Activated CD4-positive, alpha-beta T cell treated with anti-CD3 and anti-CD28 coated beads, Interleukin-2, amount 50 U/mL, for 24 hours (primary cell): ENCODE data around the gene IVNS1ABP.
"Not testable (repeated sequence)": the region's sequence is repeated elsewhere in the genome, so short reads cannot be mapped to it uniquely, and the experiment has no call there.

ENCODE experiments used
- DNase-seq, 2 donors: peaks; one replicate each; pipeline ENCODE4 v3.0.0-alpha.2; 2020; ENCODE audit warnings: low read depth in 1 of 2, low spot score in 1 of 2

The IVNS1ABP gene

GRCh38 chr1:185334182-185334581 lies 17.1 kb upstream of the IVNS1ABP start:
- no peak for DNase-seq

DNA sequence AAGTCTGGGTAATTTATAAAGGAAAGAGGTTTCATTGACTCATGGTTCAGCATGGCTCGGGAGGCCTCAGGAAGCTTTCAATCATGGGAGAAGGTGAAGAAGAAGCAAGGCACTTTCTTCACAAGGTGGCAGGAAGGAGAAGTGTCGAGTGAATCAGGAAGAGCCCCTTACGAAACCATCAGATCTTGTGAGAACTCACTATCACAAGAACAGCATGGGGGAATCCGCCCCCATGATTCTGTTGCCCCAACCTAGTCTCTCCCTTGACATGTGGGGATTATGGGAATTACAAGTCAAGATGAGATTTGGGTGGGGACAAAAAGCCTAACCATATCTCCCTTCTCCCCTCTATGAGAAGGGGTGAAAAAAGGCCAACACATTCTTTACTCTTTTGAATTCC lies 11.2 kb upstream of the IVNS1ABP start:
- no peak for DNase-seq

GRCh38 chr1:185325413-185325812 lies 8.4 kb upstream of the IVNS1ABP start:
- no peak for DNase-seq

- no peak for DNase-seq
Observed at GRCh38 chr1:185324118-185324517, 7.1 kb upstream of the IVNS1ABP start.

DNA sequence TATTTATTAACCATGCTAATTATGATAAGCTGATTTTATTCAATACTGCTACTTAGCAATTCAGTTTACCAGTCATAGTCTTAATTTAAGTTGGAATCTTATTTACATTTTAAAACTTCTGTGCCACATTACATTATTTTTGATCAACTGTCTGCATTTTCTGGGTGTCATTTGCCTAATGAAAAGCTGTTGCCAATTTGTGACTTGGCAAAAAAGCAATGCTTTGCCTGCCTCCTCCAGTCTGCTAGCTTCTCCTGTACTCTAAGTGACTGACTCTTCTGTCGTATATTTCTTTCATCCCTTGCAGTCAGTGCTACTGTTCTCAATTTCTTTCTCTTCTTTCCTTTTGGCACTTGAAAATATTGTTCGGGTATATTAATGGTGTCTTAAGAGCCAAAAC lies 5.6 kb upstream of the IVNS1ABP start:
- DNase-seq, result no peak

DNA sequence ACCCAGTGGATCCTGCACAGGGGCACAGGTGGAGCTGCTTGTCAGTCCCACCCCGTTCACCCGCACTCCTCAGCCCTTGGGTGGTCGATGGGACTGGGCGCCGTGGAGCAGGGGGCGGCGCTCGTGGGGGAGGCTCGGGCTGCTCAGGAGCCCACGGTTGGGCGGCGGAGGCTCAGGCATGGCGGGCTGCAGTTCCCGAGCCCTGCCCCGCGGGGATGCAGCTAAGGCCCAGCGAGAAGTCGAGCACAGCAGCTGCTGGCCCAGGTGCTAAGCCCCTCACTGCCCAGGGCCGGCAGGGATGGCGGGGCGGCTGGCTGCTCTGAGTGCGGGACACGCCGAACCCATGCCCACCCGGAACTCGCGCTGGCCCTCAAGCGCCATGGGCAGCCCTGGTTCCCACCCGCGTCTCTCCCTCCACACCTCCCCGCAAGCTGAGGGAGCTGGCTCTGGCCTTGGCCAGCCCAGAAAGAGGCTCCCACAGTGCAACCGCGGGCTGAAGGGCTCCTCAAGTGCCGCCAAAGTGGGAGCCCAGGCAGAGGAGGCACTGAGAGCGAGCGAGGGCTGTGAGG lies 4.7 kb upstream of the IVNS1ABP start:
- not testable (repeated sequence) for DNase-seq

DNA sequence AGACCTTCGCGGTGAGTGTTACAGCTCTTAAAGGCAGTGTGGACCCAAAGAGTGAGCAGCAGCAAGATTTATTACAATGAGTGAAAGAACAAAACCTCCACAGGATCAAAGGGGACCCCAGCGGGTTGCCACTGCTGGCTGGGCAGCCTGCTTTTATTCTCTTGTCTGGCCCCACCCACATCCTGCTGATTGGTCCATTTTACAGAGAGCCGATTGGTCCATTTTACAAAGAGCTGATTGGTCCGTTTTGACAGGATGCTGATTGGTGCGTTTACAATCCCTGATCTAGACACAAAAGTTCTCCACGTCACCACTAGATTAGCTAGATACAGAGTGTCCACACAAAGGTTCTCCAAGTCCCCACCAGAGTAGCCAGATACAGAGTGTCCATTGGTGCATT lies 4.1 kb upstream of the IVNS1ABP start:
- DNase-seq, result not testable (repeated sequence)

- no peak for DNase-seq
Observed at GRCh38 chr1:185319139-185319475, 2.1 kb upstream of the IVNS1ABP start.

- DNase-seq, result no peak
Observed at GRCh38 chr1:185318431-185319138, 1.5 kb upstream of the IVNS1ABP start.

DNA sequence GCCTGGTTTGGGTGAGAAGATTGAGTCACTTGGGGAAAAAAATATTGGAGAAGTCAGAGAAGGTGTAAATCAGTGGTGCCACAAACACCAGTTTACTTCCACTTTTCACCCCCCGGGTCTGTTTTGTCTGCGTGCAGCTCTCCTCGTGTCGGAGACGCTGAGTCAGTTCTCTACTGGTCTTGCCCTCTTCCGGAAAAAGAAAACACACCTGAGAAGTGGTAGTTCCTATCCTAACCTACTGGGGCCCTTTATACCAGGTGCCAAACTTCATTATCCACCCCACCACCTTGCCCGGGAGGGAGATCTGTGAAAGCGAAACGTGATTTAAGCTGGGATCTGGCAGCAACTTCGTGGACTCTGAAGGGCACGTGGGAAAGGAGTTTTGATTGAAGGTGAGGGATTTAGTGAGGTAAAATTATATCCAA lies 855 bp upstream of the IVNS1ABP start:
- DNase-seq, result peak; percentile 26 to 71

- DNase-seq, result peak; percentile 79 to 89
Observed at GRCh38 chr1:185316163-185317033, 645 bp downstream of the IVNS1ABP start.

GRCh38 chr1:185315445-185316071 lies 1.5 kb downstream of the IVNS1ABP start:
- no peak for DNase-seq

DNA sequence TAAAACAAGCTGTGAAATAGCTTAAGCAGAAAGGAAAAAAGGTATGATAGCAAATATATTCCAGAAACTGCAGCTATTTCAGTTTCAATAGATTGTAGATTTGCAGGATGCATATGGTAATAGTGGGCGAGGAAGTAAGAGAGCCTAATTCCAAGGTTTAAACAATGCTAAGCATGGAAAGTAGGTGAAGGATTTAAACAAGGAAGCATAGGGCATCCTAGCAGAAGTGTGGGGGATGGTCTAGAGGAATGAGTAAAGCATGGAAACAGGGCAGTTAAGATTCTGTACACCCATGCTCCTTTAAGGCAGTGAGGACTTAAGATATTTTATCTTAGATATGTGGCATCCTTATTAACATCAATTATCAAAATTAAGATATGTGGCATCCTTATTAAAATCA lies 2.6 kb downstream of the IVNS1ABP start:
- DNase-seq, result no peak

DNA sequence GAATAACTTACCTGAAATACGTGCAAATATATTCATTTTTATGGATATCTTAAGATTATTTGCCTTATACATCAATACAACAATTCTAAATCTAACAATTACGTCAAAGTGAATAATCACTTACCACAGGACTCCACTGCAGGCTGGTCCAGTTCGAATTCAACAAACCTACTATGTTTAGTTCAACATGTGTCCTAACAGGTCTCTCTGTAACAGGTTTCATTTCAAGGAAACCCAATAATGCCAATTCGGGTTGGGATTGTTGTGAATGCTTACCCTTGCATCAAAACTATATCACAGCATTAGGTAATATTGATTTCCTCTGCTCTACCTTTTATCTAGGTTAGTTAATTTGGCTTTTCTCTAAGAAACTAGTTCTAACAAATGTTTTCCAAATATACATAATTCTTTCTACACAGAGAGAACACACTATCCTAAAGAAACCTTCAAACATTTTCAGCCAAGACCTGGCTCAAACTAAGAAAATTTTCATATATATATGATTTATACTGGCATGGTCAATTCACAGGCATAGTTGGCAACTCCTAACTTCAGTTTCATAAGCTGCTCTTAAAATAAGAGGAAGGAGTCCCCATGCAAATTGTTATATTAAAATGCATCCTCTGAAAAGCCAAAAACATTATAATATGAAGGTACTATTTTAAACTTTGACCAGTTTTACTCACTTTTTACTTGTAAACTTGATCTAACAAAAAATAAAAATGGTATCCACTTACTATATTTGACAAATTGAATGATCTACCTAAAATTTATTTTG lies 4.5 kb downstream of the IVNS1ABP start:
- DNase-seq, result no peak

- DNase-seq, result no peak
Observed at GRCh38 chr1:185311589-185312225, 5.3 kb downstream of the IVNS1ABP start.

GRCh38 chr1:185309566-185309965 lies 7.5 kb downstream of the IVNS1ABP start:
- no peak for DNase-seq

GRCh38 chr1:185308126-185308525 lies 8.9 kb downstream of the IVNS1ABP start:
- no peak for DNase-seq

GRCh38 chr1:185305419-185305818 lies 11.6 kb downstream of the IVNS1ABP start:
- no peak for DNase-seq

GRCh38 chr1:185300152-185300551 lies 16.9 kb downstream of the IVNS1ABP start:
- DNase-seq, result no peak

DNA sequence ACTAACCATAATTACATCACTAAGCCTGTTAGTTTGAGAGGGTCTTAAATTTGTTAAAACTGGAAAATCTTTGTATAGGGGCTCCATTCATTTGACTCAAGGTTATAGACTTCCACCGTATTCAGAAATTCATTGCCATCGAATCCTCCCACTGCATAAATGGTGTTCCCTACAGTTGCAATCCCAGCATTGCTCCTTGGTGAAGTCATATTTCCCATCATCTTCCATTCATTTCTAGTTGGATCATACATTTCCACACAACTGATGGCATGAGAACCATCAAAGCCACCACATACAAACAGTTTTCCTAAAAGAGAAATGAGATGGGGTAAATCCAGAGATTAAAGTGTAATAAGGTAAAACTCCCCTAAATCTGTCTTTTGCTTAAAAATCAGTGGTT lies 19.1 kb downstream of the IVNS1ABP start:
- DNase-seq, result no peak
